ACHN (cell line): ENCODE measurements around the gene SLCO3A1.
A peak's percentile ranks its signal among the peaks of the same experiment; 100 is the strongest.

Source experiments
- DNase-seq: peaks from one replicate; pipeline ENCODE4 v3.0.0-alpha.2; 2015
- in situ Hi-C: cut with HindIII; loops from 2 replicates; pipeline ENCODE4 v1.10.0; 2017; ENCODE audit warnings: low sequenced_read_pairs, low pct_ligation_motif_present, low pct_unique_long_range_greater_than_20kb

The SLCO3A1 gene

GRCh38 chr15:91892436-91892835 lies 38.9 kb downstream of the SLCO3A1 start:
- in situ Hi-C loops, result no loop called here
- DNase-seq, result no peak

GRCh38 chr15:91894606-91895005 lies 41.1 kb downstream of the SLCO3A1 start:
- peak; percentile 38 for DNase-seq
- in situ Hi-C loops, result no loop called here

- in situ Hi-C loops, result no loop called here
Observed at GRCh38 chr15:91895051-91895450, 41.5 kb downstream of the SLCO3A1 start.

GRCh38 chr15:91896341-91897055 lies 43.0 kb downstream of the SLCO3A1 start:
- DNase-seq, result no peak
- in situ Hi-C loops, result no loop called here

More at GRCh38 chr15:91895051-91895450, 41.5 kb downstream of the SLCO3A1 start:
- DNase-seq, result no peak

DNA sequence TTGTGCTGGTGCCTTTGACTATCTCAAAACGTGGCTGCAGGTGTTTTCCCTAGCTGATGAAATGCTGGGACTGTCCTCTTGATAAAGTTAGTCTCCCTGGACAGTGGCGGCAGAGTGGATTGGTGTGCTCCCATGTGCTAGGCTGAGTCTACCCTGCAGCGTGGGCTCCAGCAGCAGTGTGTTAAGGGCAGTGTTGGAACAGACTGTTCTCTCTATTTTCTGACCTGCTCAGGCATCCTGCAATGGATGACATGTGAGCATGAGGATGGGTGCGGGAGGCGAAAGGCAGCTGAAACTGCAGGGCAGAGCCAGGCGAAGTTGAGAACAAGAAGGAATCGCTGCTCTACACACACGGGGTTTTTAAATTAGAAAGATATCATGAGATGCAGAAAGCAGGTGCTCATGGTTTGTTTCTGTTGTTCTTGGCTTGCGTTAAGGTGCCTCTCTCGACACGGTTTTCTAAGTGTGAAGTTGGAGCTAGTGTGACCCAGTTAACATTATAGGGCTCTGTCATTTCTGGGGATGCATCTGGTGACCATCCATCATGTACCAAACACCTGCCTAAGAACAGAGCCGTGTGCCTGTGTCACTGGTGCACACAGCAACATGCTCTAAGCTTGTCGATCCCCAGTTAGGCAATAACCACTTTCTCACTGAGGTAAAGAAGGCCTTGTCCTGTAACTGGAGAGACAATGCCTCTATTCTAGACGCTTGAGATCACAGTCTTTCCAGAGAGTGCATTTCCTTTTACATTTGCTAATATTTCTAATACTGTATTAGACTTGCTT lies 44.3 kb downstream of the SLCO3A1 start:
- DNase-seq, result no peak
- in situ Hi-C loops, result no loop called here

DNA sequence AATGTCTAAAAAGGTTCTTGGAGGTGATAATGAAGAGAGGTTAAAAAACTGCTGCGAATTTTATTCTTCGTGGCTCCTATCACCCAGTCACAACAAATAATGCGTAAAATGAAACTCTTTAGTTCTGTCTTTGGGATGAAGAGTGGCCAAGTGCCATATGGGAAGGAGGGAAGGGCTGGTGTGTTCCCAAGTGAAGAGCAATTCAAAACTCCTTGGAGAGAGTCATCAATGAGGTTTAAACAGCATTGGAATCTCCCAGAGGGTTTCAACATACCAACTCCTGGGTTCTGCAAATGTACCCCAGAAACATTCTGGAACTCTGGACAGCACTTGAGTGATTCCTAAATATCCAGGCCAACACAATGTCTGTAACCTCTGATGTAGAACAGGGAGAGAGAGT lies 45.3 kb downstream of the SLCO3A1 start:
- DNase-seq, result no peak
- in situ Hi-C loops, result no loop called here

GRCh38 chr15:91904942-91905341 lies 51.4 kb downstream of the SLCO3A1 start:
- no peak for DNase-seq
- in situ Hi-C loops, result no loop called here

DNA sequence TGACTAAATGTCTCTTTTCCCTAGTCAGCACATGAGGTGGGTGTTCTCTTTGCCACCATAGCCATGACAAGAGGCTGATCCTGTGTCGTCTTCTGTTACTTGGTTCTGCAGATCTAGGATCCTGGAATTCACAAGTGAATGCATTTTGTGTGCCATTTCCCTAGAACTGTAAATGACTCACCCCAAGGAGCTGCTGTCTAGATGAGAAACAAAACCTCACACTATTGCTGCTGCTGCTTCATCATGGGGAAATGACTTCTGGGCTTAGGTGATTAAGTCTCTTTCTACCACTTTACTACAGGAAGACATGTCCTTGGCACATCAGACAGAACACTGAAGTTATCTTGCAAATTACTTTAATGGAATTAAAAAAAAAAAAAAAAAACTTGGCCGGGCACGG lies 54.9 kb downstream of the SLCO3A1 start:
- in situ Hi-C loops, result no loop called here
- DNase-seq, result peak; percentile 59

DNA sequence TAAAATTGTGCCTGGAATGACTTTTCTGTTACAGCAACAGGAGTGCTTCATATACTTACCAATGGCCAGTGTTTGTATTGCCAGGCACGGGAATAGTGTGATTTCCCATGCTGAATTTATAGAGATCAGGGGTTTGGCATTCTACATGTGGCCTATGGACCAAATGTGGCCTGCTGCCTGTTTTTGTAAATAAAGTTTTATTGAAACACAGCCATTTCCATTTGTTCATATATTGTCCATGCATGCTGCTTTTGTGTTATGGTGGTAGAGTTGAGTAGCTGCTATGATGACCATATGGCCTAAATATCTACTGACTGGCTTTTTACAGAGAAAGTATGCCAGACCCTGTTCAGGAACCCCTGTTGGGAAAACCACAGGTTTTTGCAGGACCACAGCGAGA lies 55.6 kb downstream of the SLCO3A1 start:
- DNase-seq, result no peak
- in situ Hi-C loops, result no loop called here

DNA sequence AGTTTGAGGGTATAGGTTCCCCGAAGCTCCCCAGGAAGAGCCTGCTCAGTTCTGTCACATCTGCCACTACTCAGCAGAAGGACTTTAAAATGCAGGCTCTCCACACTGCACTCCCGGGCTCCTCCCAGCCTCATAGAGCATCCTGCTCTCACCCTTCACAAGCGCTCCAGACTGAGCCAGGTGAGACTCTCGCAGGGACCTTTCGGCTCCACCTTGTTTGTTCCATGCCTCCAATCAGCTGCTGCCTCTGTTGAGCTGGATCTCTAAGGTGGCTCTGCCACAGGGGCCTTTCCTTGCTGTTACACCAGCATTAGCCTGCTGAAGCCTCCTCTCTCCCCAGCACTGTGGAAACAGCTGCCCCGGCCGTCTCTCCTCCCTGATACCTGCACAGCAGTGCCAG lies 56.1 kb downstream of the SLCO3A1 start:
- in situ Hi-C loops, result no loop called here
- no peak for DNase-seq

- DNase-seq, result no peak
- in situ Hi-C loops, result no loop called here
Observed at GRCh38 chr15:91911844-91912243, 58.3 kb downstream of the SLCO3A1 start.

GRCh38 chr15:91912336-91912735 lies 58.8 kb downstream of the SLCO3A1 start:
- in situ Hi-C loops, result no loop called here
- DNase-seq, result no peak

DNA sequence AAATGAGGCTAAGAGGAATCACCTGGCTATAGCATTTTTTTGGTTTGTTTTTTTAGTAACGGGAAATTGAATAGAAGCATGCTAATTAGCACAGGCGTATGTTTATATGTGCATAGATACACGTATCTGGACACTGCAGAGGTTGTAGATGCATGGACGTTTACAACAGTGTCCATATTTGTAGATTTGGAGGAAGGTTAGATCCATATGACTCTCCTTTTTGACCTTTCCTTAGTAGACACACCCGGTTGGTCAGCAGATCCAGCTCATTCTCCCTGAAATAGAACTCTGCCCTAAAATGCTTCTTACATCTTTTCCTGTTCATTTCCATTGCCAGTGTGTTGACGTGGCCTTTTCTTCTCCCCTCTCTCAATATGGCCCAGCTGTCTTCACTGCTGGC lies 60.1 kb downstream of the SLCO3A1 start:
- DNase-seq, result no peak
- in situ Hi-C loops, result no loop called here

DNA sequence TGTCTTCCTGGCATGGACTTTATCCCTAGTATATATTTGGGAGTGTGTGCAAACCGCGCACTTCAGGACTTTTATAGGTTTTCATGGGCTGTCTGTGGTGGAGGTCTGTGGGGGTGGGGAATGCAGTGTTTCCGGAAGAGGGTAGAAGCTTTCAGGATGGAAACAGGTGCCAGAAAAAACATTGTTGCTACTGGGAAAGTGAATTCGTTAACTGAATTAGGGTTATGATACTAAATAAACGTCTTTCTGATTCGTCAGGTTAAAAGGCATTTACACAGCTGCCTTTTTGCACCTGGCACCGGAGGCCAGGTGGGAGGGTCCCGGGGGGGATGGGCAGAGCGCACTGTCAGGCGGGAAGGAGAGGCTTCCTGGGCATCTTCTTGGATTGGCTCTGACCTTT lies 62.1 kb downstream of the SLCO3A1 start:
- no peak for DNase-seq
- in situ Hi-C loops, result no loop called here

GRCh38 chr15:91916051-91916450 lies 62.5 kb downstream of the SLCO3A1 start:
- in situ Hi-C loops, result no loop called here
- no peak for DNase-seq

GRCh38 chr15:91917686-91918360 lies 64.3 kb downstream of the SLCO3A1 start:
- in situ Hi-C loops, result no loop called here
- DNase-seq, result no peak

DNA sequence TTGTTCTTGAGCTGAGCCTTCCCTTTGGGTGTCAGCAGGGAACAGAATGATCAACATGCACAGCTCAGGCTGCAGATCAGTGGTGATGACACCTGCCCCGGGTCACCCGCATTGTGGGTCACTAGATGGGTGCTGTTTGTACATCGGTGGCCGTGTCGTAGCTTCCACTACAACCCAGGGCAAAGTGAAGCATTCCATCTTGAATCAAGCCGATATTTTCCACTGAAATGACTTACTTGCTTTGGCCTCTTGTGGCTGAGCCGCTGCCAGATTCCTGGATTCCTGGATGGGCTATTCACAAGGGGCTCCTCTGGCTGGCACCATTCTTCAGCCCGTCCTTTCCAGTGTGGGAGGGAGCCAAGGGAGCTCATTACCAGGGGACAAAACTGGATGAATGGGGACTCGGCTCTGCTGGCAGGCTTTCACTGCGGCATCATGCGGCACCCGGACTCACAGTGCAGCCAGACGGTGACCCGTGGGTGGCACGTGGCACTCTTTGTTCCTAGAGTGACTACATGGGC lies 65.6 kb downstream of the SLCO3A1 start:
- in situ Hi-C loops, result no loop called here
- DNase-seq, result no peak

- DNase-seq, result no peak
- in situ Hi-C loops, result no loop called here
Observed at GRCh38 chr15:91921188-91921842, 67.8 kb downstream of the SLCO3A1 start.

- DNase-seq, result no peak
- in situ Hi-C loops, result no loop called here
Observed at GRCh38 chr15:91921843-91922198, 68.3 kb downstream of the SLCO3A1 start.
